HepG2 (cell line): ENCODE data around the gene MAS1L. TPM values are rescaled to one million over a fixed set of nuclear protein-coding genes. Genes with fewer than 3 reads are reported as not detected.

Experiments used
- ATAC-seq: fragments of 200-7000 bp; cut with Tn5 transposase; 3 replicates; pipeline ENCODE4 v1.9.1; 2020; ENCODE audit warnings: mild to moderate bottlenecking, moderate library complexity
- BruUV-seq: library from RNA; stranded (reverse); fragments of 400-500 nt; replicated peaks from 2 replicates; lab custom pipeline; 2021; lab: Mats Ljungman, UMichigan
- CTCF ChIA-PET: fragments of 300-600 bp; formaldehyde crosslinking; extraction: SDS; loops from one replicate; lab custom pipeline; 2021; ENCODE audit warnings: low total read pairs, inconsistent platforms, low intra/inter-chr PET ratio; lab: Yijun Ruan, JAX
- POLR2A ChIA-PET: fragments of 350-600 bp; sonication (Branson Sonifier 250); formaldehyde crosslinking; loops from one replicate; lab custom pipeline; 2020; ENCODE audit warnings: antibody characterized with exemption, inconsistent platforms; lab: Yijun Ruan, JAX
- DNase-seq: peaks from one replicate; pipeline ENCODE4 v3.0.0-alpha.2; 2015; ENCODE audit warnings: low spot score
- FAIRE-seq: peaks from 3 replicates; lab custom pipeline; 2011; peaks lifted over from hg19 to GRCh38; lab: Jason Lieb, UNC
- H2AFZ ChIP-seq: one replicate; pipeline ENCODE4 v1.6.1; 2011; ENCODE audit warnings: low read length, inconsistent platforms
- H3K27ac ChIP-seq: fragments of 300-600 bp; 3 replicates; pipeline ENCODE4 v1.8.0; 2011; ENCODE audit warnings: mixed run types, mild to moderate bottlenecking, mixed read lengths, low read length, inconsistent platforms; ENCODE audit not compliant: insufficient read depth; ENCODE audit errors: extremely low read length
- H3K27me3 ChIP-seq, 2 experiments: fragments of 200-600 bp in 1 of 2; 2 replicates in 1 of 2; 3 replicates in 1 of 2; pipeline versions ENCODE4 v1.6.0 to v1.8.0; 2011; ENCODE audit warnings: low read length in 2 of 2, mild to moderate bottlenecking in 2 of 2, moderate library complexity in 2 of 2, inconsistent platforms in 1 of 2; ENCODE audit not compliant: insufficient read depth in 2 of 2, control insufficient read depth in 1 of 2
- H3K36me3 ChIP-seq, 2 experiments: fragments of 200-600 bp in 1 of 2; replicated peaks in 1 of 2; 2 replicates in 1 of 2; 3 replicates in 1 of 2; pipeline versions ENCODE4 v1.5.1 to v1.8.0; 2011; ENCODE audit warnings: low read length in 2 of 2, inconsistent platforms in 1 of 2; ENCODE audit not compliant: insufficient read depth in 2 of 2, control insufficient read depth in 1 of 2
- H3K4me1 ChIP-seq: 2 replicates; pipeline ENCODE4 v1.5.1; 2012; ENCODE audit warnings: low read length, inconsistent platforms; ENCODE audit not compliant: insufficient read depth
- H3K4me2 ChIP-seq: 2 replicates; pipeline ENCODE4 v1.6.0; 2011; ENCODE audit warnings: low read depth, low read length, inconsistent platforms
- H3K4me3 ChIP-seq, 3 experiments: fragments of 200-600 bp in 1 of 3; sonication (generic), shearing (Covaris generic) in 1 of 3; replicated peaks in 1 of 3; 2 replicates each; pipeline ENCODE4 v1.5.1; 2011 to 2016; ENCODE audit warnings: low read length in 3 of 3, inconsistent platforms in 2 of 3, low read depth in 2 of 3, mild to moderate bottlenecking in 2 of 3, control low read depth in 1 of 3, mixed read lengths in 1 of 3; ENCODE audit not compliant: insufficient read depth in 1 of 3
- H3K79me2 ChIP-seq: one replicate; pipeline ENCODE4 v1.6.1; 2011; ENCODE audit warnings: low read length, inconsistent platforms; ENCODE audit not compliant: insufficient read depth
- H3K9ac ChIP-seq: 2 replicates; pipeline ENCODE4 v1.6.0; 2011; ENCODE audit warnings: mild to moderate bottlenecking, low read depth, low read length, inconsistent platforms; ENCODE audit not compliant: insufficient read depth
- H3K9me3 ChIP-seq: 2 replicates; pipeline ENCODE4 v1.5.1; 2012; ENCODE audit warnings: mild to moderate bottlenecking, low read length
- H4K20me1 ChIP-seq: 2 replicates; pipeline ENCODE4 v1.6.0; 2011; ENCODE audit warnings: inconsistent platforms, mild to moderate bottlenecking, low read length, moderate library complexity; ENCODE audit not compliant: insufficient read depth
- ASH2L ChIP-seq: fragments of 300-600, 200-600 bp; sonication (generic); IDR thresholded peaks from 2 replicates; pipeline ENCODE4 v1.7.0; 2017; ENCODE audit warnings: low read depth, mild to moderate bottlenecking, moderate library complexity, mixed read lengths, low read length; ENCODE audit not compliant: insufficient read length
- FOXO4 ChIP-seq: sonication (generic); formaldehyde crosslinking; conservative IDR thresholded peaks from 2 replicates; pipeline ENCODE4 v1.8.1; 2023; ENCODE audit warnings: missing genetic modification reagents
- HNRNPK ChIP-seq: fragments of 200-400 bp; formaldehyde crosslinking; IDR thresholded peaks from 2 replicates; pipeline ENCODE4 v1.6.1; 2018; ENCODE audit warnings: low read length, low read depth, moderate library complexity, mild to moderate bottlenecking; ENCODE audit not compliant: poor library complexity, severe bottlenecking
- JUNB ChIP-seq: sonication (generic); formaldehyde crosslinking; IDR thresholded peaks from 2 replicates; pipeline ENCODE4 v1.8.0; 2022; ENCODE audit warnings: missing genetic modification reagents, mild to moderate bottlenecking, borderline replicate concordance
- MLLT10 ChIP-seq: sonication (generic); formaldehyde crosslinking; IDR thresholded peaks from 2 replicates; pipeline ENCODE4 v1.4.0; 2020; ENCODE audit warnings: missing genetic modification reagents
- NKX3-1 ChIP-seq: sonication (generic); formaldehyde crosslinking; IDR thresholded peaks from 2 replicates; pipeline ENCODE4 v1.5.0; 2020; ENCODE audit warnings: missing genetic modification reagents
- STAG1 ChIP-seq: sonication (generic); formaldehyde crosslinking; IDR thresholded peaks from 2 replicates; pipeline ENCODE4 v1.4.0; 2020; ENCODE audit warnings: missing genetic modification reagents
- TCF12 ChIP-seq, 2 experiments: fragments of 450-650 bp in 1 of 2; sonication (generic) in 1 of 2; formaldehyde crosslinking in 1 of 2; IDR thresholded peaks; 2 replicates each; pipeline versions ENCODE4 v1.6.1 to v1.8.0; 2017 to 2022; ENCODE audit warnings: antibody characterized with exemption in 1 of 2, mild to moderate bottlenecking in 1 of 2, missing genetic modification reagents in 1 of 2, moderate library complexity in 1 of 2
- TFDP1 ChIP-seq: IDR thresholded peaks from 2 replicates; pipeline ENCODE4 v1.6.1; 2016; ENCODE audit warnings: missing compliant biosample characterization, missing genetic modification reagents, borderline replicate concordance
- TGIF2 ChIP-seq: IDR thresholded peaks from 2 replicates; pipeline ENCODE4 v1.6.1; 2016; ENCODE audit warnings: control low read depth, missing compliant biosample characterization
- ZNF10 ChIP-seq: sonication (generic); formaldehyde crosslinking; IDR thresholded peaks from 2 replicates; pipeline ENCODE4 v1.4.0; 2020; ENCODE audit warnings: mild to moderate bottlenecking, low read depth, missing genetic modification reagents, borderline replicate concordance
- ZNF547 ChIP-seq: sonication (generic); formaldehyde crosslinking; IDR thresholded peaks from 2 replicates; pipeline ENCODE4 v1.5.1; 2020; ENCODE audit warnings: mild to moderate bottlenecking, missing genetic modification reagents
- ZNF567 ChIP-seq: sonication (generic); formaldehyde crosslinking; IDR thresholded peaks from 2 replicates; pipeline ENCODE4 v1.8.1; 2023; ENCODE audit warnings: mild to moderate bottlenecking, missing genetic modification reagents, borderline replicate concordance
- ZNF773 ChIP-seq: sonication (generic); formaldehyde crosslinking; IDR thresholded peaks from 2 replicates; pipeline ENCODE4 v1.4.0; 2020; ENCODE audit warnings: missing genetic modification reagents, borderline replicate concordance
- WGBS: methylation state at CpG from one replicate; pipeline ENCODE4 v1.1.6; 2017; ENCODE audit warnings: low lambda C conversion rate; 5-methylcytosine and 5-hydroxymethylcytosine counted together
- in situ Hi-C: cut with HindIII; loops from 2 replicates; pipeline ENCODE4 v1.10.0; 2017; ENCODE audit warnings: low pct_unique_long_range_greater_than_20kb; ENCODE audit not compliant: extremely low pct_ligation_motif_present
- intact Hi-C: fragments of 100-400 bp; cut with micrococcal nuclease; formaldehyde crosslinking; loops from one replicate; pipeline ENCODE4 v1.10.0; 2022; ENCODE audit not compliant: unreplicated experiment
- polyA plus RNA-seq, 8 experiments: library from polyadenylated mRNA; depleted of rRNA in 3 of 8; stranded (reverse) in 7 of 8; unstranded in 1 of 8; fragments of >200 nt; fragmentation: Illumina TruSeq in 4 of 8; extraction: Trizol in 4 of 8; gene quantifications; 2 replicates each; pipeline versions ENCODE4 v1.2.1 to v1.2.3, GENCODE V29; 2011 to 2016; ENCODE audit warnings: low read depth in 4 of 8, missing spikeins in 1 of 8, mixed read lengths in 1 of 8; ENCODE audit not compliant: insufficient read depth in 1 of 8
- total RNA-seq, 5 experiments: library from RNA; depleted of rRNA; stranded (reverse); fragments of >200 nt; fragmentation: Illumina TruSeq; extraction: Trizol; gene quantifications; 2 replicates each; pipeline ENCODE4 v1.2.3, GENCODE V29; 2016; ENCODE audit warnings: low read depth in 1 of 5
- TF ChIP-seq, protein P1 (sequence below): fragments of 450-650 bp; IDR thresholded peaks from 2 replicates; pipeline ENCODE4 v1.6.1; 2016
- TF ChIP-seq, protein P2 (sequence below): sonication (generic); formaldehyde crosslinking; IDR thresholded peaks from 2 replicates; pipeline ENCODE4 v1.4.0; 2020; ENCODE audit warnings: mild to moderate bottlenecking, missing genetic modification reagents
- TF ChIP-seq, protein P3 (sequence below): sonication (generic); formaldehyde crosslinking; IDR thresholded peaks from 2 replicates; pipeline ENCODE4 v1.5.0; 2020; ENCODE audit warnings: mild to moderate bottlenecking, low read depth, missing genetic modification reagents, borderline replicate concordance

MAS1L gene
- total and polyA plus RNA-seq, 2 of the 13 experiments (the other 11 are each of a cell fraction or from before 2014, with no cell fraction given), result not detected

DNA sequence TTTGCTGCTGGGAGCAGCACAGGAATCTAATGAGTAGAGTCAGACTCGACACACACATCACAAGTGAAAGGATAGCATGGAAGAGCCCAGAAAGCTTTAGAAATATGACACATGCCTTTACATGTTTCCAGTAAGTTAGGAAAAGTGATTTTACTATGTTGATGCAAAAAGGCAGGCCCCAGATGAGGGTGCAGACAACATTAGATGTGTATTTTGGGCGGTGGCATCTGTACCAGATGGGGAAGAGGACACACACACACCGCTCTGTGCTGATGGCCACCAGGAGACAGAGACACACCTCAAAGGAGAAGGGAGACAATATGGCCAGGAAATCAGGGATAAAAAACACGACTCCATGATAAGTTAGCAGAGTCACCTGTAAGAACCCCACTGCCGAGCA, 625 bp downstream of the MAS1L start:
- ATAC-seq, result no peak
- no peak overlapping the region for H2AFZ ChIP-seq
- H3K4me2 ChIP-seq, result no peak overlapping the region
- no peak for TF ChIP-seq ZNF547 (CRISPR knock-in tag)
- TF ChIP-seq TGIF2 (CRISPR knock-in tag), result no peak
- no peak for TF ChIP-seq ZNF773 (CRISPR knock-in tag)
- TF ChIP-seq JUNB (CRISPR knock-in tag), result no peak
- TF ChIP-seq HNRNPK, result no peak
- no peak for TF ChIP-seq ZNF567 (CRISPR knock-in tag)
- TF ChIP-seq, protein P1, sequence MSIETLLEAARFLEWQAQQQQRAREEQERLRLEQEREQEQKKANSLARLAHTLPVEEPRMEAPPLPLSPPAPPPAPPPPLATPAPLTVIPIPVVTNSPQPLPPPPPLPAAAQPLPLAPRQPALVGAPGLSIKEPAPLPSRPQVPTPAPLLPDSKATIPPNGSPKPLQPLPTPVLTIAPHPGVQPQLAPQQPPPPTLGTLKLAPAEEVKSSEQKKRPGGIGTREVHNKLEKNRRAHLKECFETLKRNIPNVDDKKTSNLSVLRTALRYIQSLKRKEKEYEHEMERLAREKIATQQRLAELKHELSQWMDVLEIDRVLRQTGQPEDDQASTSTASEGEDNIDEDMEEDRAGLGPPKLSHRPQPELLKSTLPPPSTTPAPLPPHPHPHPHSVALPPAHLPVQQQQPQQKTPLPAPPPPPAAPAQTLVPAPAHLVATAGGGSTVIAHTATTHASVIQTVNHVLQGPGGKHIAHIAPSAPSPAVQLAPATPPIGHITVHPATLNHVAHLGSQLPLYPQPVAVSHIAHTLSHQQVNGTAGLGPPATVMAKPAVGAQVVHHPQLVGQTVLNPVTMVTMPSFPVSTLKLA, result no peak
- no peak for TF ChIP-seq ASH2L
- TF ChIP-seq, protein P2, sequence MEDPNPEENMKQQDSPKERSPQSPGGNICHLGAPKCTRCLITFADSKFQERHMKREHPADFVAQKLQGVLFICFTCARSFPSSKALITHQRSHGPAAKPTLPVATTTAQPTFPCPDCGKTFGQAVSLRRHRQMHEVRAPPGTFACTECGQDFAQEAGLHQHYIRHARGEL, result no peak
- no peak for TF ChIP-seq FOXO4 (CRISPR knock-in tag)
- no peak for TF ChIP-seq TCF12 (IDR thresholded peaks at IDR 0.05)
- TF ChIP-seq TCF12 (CRISPR knock-in tag; IDR thresholded peaks at IDR 0.05), result no peak
- TF ChIP-seq TFDP1 (CRISPR knock-in tag), result no peak
- TF ChIP-seq, protein P3, sequence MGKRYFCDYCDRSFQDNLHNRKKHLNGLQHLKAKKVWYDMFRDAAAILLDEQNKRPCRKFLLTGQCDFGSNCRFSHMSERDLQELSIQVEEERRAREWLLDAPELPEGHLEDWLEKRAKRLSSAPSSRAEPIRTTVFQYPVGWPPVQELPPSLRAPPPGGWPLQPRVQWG, result no peak
- no peak for TF ChIP-seq STAG1 (CRISPR knock-in tag)
- TF ChIP-seq MLLT10 (CRISPR knock-in tag), result no peak
- TF ChIP-seq ZNF10, result no peak
- TF ChIP-seq NKX3-1 (CRISPR knock-in tag), result no peak
- 26% methylated on average over 5 of the region's 5 CpGs for WGBS
- no peaks in the 10 kb centered on the region for H3K4me1 ChIP-seq
- no peak overlapping the region for H3K4me3 ChIP-seq
- H3K27me3 ChIP-seq, result no peaks in the 10 kb centered on the region
- H3K36me3 ChIP-seq, result no peaks in the 10 kb centered on the region
- in situ Hi-C loops (no loop called here), intact Hi-C loops (no loop called here)
- no TSS peak for BruUV-seq
- DNase-seq, result no peak
- H3K9ac ChIP-seq, result no peak overlapping the region
- H3K27ac ChIP-seq, result no peak overlapping the region
- CTCF ChIA-PET, result no interaction called here
- H4K20me1 ChIP-seq, result no peaks in the 10 kb centered on the region
- FAIRE-seq, result no peak
- POLR2A ChIA-PET, result no interaction called here
- H3K9me3 ChIP-seq, result no peaks in the 10 kb centered on the region
- no peaks in the 10 kb centered on the region for H3K79me2 ChIP-seq
